A549 (cell line): Measurements from ENCODE around the gene CD2AP. TPM values are rescaled to one million over a fixed set of nuclear protein-coding genes. Genes with fewer than 3 reads are reported as not detected.

Source experiments
- ATAC-seq, 2 experiments: fragments of 200-7000 bp in 1 of 2; fragments of >200 bp in 1 of 2; cut with Nextera tagmentation in 1 of 2; cut with Tn5 transposase in 1 of 2; 3 replicates each; pipeline versions ENCODE4 v1.8.0 to v1.9.1; 2018 to 2020; ENCODE audit warnings: mild to moderate bottlenecking in 1 of 2, moderate library complexity in 1 of 2
- CTCF ChIA-PET: fragments of 300-600 bp; sonication (Branson Sonifier 250); formaldehyde crosslinking; extraction: SDS; loops from one replicate; lab custom pipeline; 2021; ENCODE audit warnings: antibody characterized with exemption, inconsistent platforms; lab: Yijun Ruan, JAX
- POLR2A ChIA-PET: fragments of 350-600 bp; formaldehyde crosslinking; extraction: SDS; loops from one replicate; lab custom pipeline; 2021; ENCODE audit warnings: antibody characterized with exemption, inconsistent platforms; lab: Yijun Ruan, JAX
- DNase-seq, 2 experiments: peaks; one replicate each; pipeline versions ENCODE4 v3.0.0 to v3.0.0-alpha.2; 2011 to 2016; ENCODE audit warnings: low read depth in 1 of 2, low spot score in 1 of 2
- FAIRE-seq: peaks from 2 replicates; lab custom pipeline; 2011; peaks lifted over from hg19 to GRCh38; lab: Jason Lieb, UNC
- H3K27ac ChIP-seq, 2 experiments: fragments of >200 bp; sonication (Bioruptor Twin); formaldehyde crosslinking; 3 replicates each; pipeline ENCODE4 v1.5.1; 2016 to 2017
- H3K4me1 ChIP-seq: fragments of >200 bp; sonication (Bioruptor Twin); formaldehyde crosslinking; 3 replicates; pipeline ENCODE4 v1.6.1; 2016
- H3K4me2 ChIP-seq: fragments of >200 bp; sonication (Bioruptor Twin); formaldehyde crosslinking; 3 replicates; pipeline ENCODE4 v1.6.1; 2016
- H3K4me3 ChIP-seq: fragments of >200 bp; sonication (Bioruptor Twin); formaldehyde crosslinking; 3 replicates; pipeline ENCODE4 v1.5.1; 2016
- H3K9me3 ChIP-seq: fragments of >200 bp; sonication (Bioruptor Twin); formaldehyde crosslinking; 3 replicates; pipeline ENCODE4 v1.6.1; 2016
- BCL3 ChIP-seq: fragments of >200 bp; sonication (Bioruptor Twin); formaldehyde crosslinking; IDR thresholded peaks from 3 replicates; pipeline ENCODE4 v1.6.1; 2016
- BHLHE40 ChIP-seq: IDR thresholded peaks from 2 replicates; pipeline ENCODE4 v1.6.1; 2012; ENCODE audit warnings: low read depth, low read length, inconsistent platforms
- ESRRA ChIP-seq: fragments of 150-350 bp; IDR thresholded peaks from 2 replicates; pipeline ENCODE4 v1.6.1; 2014; ENCODE audit warnings: mild to moderate bottlenecking, low read length, borderline replicate concordance
- GATA3 ChIP-seq: IDR thresholded peaks from 2 replicates; pipeline ENCODE4 v1.6.1; 2012; ENCODE audit warnings: borderline replicate concordance
- HDAC2 ChIP-seq: fragments of 200-600 bp; sonication (generic); IDR thresholded peaks from 2 replicates; pipeline ENCODE4 v1.6.1; 2016
- HMGXB4 ChIP-seq: fragments of 250-450 bp; sonication (Bioruptor Pico); IDR thresholded peaks from 2 replicates; pipeline ENCODE4 v1.5.0; 2021; ENCODE audit warnings: mild to moderate bottlenecking, moderate library complexity, borderline replicate concordance
- HOXB5 ChIP-seq: fragments of 250-450 bp; sonication (Bioruptor Pico); IDR thresholded peaks from 2 replicates; pipeline ENCODE4 v1.5.0; 2020; ENCODE audit warnings: mild to moderate bottlenecking, moderate library complexity
- MAX ChIP-seq: IDR thresholded peaks from 2 replicates; pipeline ENCODE4 v1.6.1; 2012
- MAZ ChIP-seq: fragments of 150-350 bp; IDR thresholded peaks from 2 replicates; pipeline ENCODE4 v1.6.1; 2014; ENCODE audit warnings: antibody characterized with exemption, low read depth, low read length, borderline replicate concordance
- NFE2L2 ChIP-seq: fragments of 150-350 bp; conservative IDR thresholded peaks from 2 replicates; pipeline ENCODE4 v1.6.1; 2014; ENCODE audit warnings: low read length
- NR3C1 ChIP-seq: fragments of >200 bp; sonication (Bioruptor Twin); formaldehyde crosslinking; IDR thresholded peaks from 3 replicates; pipeline ENCODE4 v1.6.1; 2017
- PBX3 ChIP-seq: IDR thresholded peaks from 2 replicates; pipeline ENCODE4 v1.6.1; 2012
- POLR2A ChIP-seq: IDR thresholded peaks from 2 replicates; pipeline ENCODE4 v1.6.1; 2012; ENCODE audit warnings: mild to moderate bottlenecking, low read length
- POLR2AphosphoS2 ChIP-seq: conservative IDR thresholded peaks from 2 replicates; pipeline ENCODE4 v1.6.1; 2012; ENCODE audit warnings: low read length, improper control_type of control experiment, inconsistent platforms
- RCOR1 ChIP-seq: fragments of 150-350 bp; IDR thresholded peaks from 2 replicates; pipeline ENCODE4 v1.6.1; 2014; ENCODE audit warnings: antibody characterized with exemption, low read length, low read depth
- REST ChIP-seq: fragments of 200-600 bp; sonication (generic); IDR thresholded peaks from 2 replicates; pipeline ENCODE4 v1.6.1; 2016; ENCODE audit warnings: antibody characterized with exemption, mild to moderate bottlenecking, moderate library complexity
- TP53 ChIP-seq: fragments of 250-450 bp; sonication (Bioruptor Pico); IDR thresholded peaks from 2 replicates; pipeline ENCODE4 v1.5.0; 2021; ENCODE audit warnings: mild to moderate bottlenecking, moderate library complexity
- ZC3H11A ChIP-seq: fragments of 450-650 bp; IDR thresholded peaks from 2 replicates; pipeline ENCODE4 v1.6.1; 2014; ENCODE audit warnings: antibody characterized with exemption, mild to moderate bottlenecking
- WGBS: methylation state at CpG from one replicate; pipeline ENCODE4 v1.1.6; 2017; ENCODE audit errors: missing lambda C conversion rate; 5-methylcytosine and 5-hydroxymethylcytosine counted together
- polyA plus RNA-seq, 4 experiments: library from polyadenylated mRNA; depleted of rRNA in 3 of 4; stranded (reverse); fragments of >200 nt; fragmentation: RNase III in 1 of 4; extraction: RNeasy Plus Mini Kit Qiagen cat#74134 plus additional on column Dnase treatment in 1 of 4; gene quantifications; 2 replicates in 3 of 4; 3 replicates in 1 of 4; pipeline ENCODE4 v1.2.3, GENCODE V29; 2011 to 2017

Gene CD2AP
- polyA plus RNA-seq, 2 of the 4 experiments (the other 2 are of a cell fraction) = 18.8 to 35.7 TPM

DNA sequence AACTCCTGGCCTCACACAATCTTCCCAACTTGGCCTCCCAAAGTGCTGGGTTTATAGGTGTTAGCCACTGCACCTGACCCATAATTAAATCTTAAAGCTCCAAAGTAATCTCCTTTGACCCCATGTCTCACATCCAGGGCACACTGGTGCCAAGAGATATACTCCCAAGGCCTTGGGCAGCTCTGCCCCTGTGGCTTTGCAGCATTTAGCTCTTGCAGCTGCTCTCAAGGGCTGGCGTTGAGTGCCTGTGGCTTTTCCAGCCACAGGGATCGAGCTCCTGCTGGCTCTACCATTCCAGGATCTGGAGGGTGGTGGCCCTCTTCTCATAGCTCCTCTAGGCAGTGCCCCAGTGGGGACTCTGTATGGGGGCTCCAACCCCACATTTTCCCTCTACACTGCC lies 49.3 kb upstream of the CD2AP start:
- WGBS = 40% methylated on average over 1 of the region's 2 CpGs
- CTCF ChIA-PET = no interaction called here
- Histone ChIP-seq H3K9me3 (peaks cover 5% of the 10 kb centered on the region; the same call in 1 of the 3 replicates), H3K4me2 (no peak overlapping the region), H3K4me3 (no peak overlapping the region), H3K27ac (no peak overlapping the region), H3K4me1 (no peaks in the 10 kb centered on the region; the same call in 2 of the 3 replicates)
- ATAC-seq = no peak
- POLR2A ChIA-PET = no interaction called here
- TF ChIP-seq POLR2A (no peak), HOXB5 (CRISPR knock-in tag) (no peak), ESRRA (no peak), NR3C1 (no peak), TP53 (CRISPR knock-in tag) (no peak), POLR2AphosphoS2 (no peak), MAZ (no peak), RCOR1 (no peak), REST (no peak), BHLHE40 (no peak)
- DNase-seq = no peak
- no peak for FAIRE-seq

GRCh38 chr6:47428746-47429664 lies 48.6 kb upstream of the CD2AP start:
- POLR2A ChIA-PET = no interaction called here
- no peak for DNase-seq
- H3K27ac ChIP-seq = no peak overlapping the region
- 48% methylated on average over 2 of the region's 2 CpGs for WGBS
- CTCF ChIA-PET = no interaction called here
- H3K9me3 ChIP-seq = peaks cover 5% of the 10 kb centered on the region; the same call in 1 of the 3 replicates
- no peak overlapping the region for H3K4me2 ChIP-seq
- H3K4me1 ChIP-seq = no peaks in the 10 kb centered on the region
- ATAC-seq = no peak
- FAIRE-seq = no peak
- no peak overlapping the region for H3K4me3 ChIP-seq
- no peak for TF ChIP-seq HDAC2
- TF ChIP-seq HMGXB4 (CRISPR knock-in tag) = no peak
- no peak for TF ChIP-seq MAX
- TF ChIP-seq MAZ = no peak
- TF ChIP-seq REST = no peak
- TF ChIP-seq BCL3 = no peak
- TF ChIP-seq NFE2L2 = no peak
- no peak for TF ChIP-seq PBX3
- TF ChIP-seq POLR2AphosphoS2 = no peak
- TF ChIP-seq GATA3 = no peak
- no peak for TF ChIP-seq ZC3H11A
